HG03460 (cell line): ENCODE data around the gene ADAMTS8.

ENCODE experiments used
- ATAC-seq: cut with Tn5 transposase; IDR thresholded peaks from one replicate; pipeline ENCODE4 v1.9.1; 2021; ENCODE audit not compliant: unreplicated experiment

The ADAMTS8 gene

GRCh38 chr11:130400781-130401483 lies 27.5 kb downstream of the ADAMTS8 start:
- ATAC-seq: no peak

DNA sequence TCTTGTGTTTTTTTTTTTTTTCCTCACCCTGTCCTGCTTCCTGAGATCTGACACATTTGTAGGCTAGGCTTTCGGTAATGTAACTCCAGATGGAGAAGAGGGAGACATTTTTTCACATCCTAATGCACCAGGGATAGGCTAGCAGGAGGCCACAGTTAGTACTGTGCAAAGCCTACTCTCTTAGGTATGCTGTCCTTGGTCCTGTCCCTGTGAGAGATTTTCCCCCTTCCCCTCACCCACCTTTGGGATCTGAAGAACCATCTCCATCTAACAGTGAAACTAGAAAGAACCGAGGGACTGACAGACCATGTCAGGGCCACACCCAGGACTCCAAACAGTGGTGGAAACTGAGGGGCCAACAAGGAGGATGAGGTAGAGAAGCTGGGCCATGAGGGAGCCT lies 29.2 kb downstream of the ADAMTS8 start:
- no peak for ATAC-seq

GRCh38 chr11:130397780-130398179 lies 30.6 kb downstream of the ADAMTS8 start:
- no peak for ATAC-seq

DNA sequence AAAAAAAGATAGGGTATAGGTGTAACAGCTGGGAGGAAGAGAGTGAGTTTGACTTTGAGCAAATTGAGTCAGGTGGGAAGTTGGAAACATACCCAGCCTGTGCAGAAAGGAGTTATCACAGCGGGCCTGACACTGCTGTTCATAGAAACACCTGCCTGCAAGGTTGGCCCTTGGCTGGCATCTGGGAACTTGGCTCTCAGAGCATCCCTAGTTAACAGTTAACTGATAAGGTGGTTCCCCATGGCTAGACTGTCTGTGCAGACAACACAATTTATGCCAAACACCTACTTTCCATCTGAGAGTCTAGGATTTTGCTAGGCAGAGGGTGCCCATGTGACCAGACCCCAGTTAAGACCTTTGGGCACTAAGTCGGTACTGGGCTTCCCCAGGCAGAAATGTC lies 31.4 kb downstream of the ADAMTS8 start:
- ATAC-seq: no peak

GRCh38 chr11:130394615-130395014 lies 33.8 kb downstream of the ADAMTS8 start:
- no peak for ATAC-seq

GRCh38 chr11:130391711-130392110 lies 36.7 kb downstream of the ADAMTS8 start:
- ATAC-seq: no peak

- ATAC-seq: no peak
Observed at GRCh38 chr11:130390071-130390758, 38.2 kb downstream of the ADAMTS8 start.

DNA sequence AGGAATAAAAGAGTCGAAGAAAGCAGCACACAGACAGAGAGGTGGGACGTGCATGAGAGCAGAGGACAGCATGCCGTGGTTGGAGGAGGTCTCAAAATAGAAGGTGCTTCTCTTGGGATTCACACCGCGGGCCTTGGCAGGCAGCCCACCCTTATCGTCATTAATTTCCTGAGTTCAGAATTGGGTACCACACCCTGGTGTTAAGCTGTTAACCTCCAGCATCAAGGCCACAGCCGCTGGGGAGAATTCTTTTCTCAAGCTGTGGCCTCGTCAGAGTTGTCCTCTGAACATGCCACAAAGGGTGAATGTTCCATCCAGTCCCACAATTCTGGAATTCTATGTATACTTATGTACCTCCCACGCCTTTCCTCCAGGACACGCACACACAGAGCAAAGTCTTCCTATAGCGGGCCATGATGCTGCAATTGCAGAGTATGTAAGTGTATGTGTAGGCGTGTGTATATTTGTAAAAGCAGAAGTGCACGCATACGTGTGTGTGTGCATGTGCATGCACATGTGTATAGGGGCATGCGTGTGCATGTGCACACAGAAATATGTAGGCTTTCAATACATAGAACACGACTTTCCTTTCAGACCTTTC lies 39.0 kb downstream of the ADAMTS8 start:
- ATAC-seq: no peak

- ATAC-seq: no peak
Observed at GRCh38 chr11:130388607-130389205, 39.7 kb downstream of the ADAMTS8 start.

DNA sequence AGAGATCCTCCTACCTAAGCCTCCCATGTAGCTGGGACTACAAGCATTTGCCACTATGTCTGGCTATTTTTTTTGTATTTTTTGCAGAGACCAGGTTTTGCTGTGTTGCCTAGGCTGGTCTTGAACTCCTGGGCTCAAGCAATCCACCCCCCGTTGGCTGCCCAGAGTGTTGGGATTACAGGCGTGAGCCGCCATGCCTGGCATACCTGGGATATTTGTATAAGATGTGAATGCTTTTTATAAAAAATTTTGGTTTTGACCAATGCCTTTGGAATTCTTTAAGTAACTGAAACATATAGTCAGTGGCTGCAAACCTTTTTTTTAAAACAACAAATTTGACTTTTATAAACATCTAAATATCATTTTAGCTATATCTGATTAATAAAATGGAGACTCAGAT lies 42.4 kb downstream of the ADAMTS8 start:
- ATAC-seq: no peak

- ATAC-seq: no peak
Observed at GRCh38 chr11:130383344-130384211, 44.8 kb downstream of the ADAMTS8 start.

- ATAC-seq: no peak
Observed at GRCh38 chr11:130381317-130381716, 47.1 kb downstream of the ADAMTS8 start.

GRCh38 chr11:130380778-130381177 lies 47.6 kb downstream of the ADAMTS8 start:
- no peak for ATAC-seq

DNA sequence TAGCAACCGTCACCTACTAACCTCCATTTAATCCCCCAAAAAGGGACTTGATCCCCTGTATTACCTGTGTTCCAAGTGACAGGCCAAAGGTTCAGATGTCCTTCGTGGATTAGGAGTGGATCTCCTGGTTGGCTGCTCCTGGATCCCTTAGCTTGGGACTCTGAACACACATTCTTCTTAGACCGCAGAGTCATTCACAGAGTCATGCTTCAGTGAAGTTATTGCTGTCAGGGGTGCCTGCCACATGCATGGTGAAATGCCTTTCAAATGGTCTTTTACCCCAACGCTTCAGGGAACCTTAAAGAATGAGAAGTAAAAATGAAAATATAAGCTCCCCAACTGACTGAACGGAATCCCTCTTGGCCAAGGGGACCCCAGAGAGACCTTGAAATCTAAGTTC lies 49.1 kb downstream of the ADAMTS8 start:
- ATAC-seq: no peak

- no peak for ATAC-seq
Observed at GRCh38 chr11:130370845-130371590, 57.4 kb downstream of the ADAMTS8 start.

DNA sequence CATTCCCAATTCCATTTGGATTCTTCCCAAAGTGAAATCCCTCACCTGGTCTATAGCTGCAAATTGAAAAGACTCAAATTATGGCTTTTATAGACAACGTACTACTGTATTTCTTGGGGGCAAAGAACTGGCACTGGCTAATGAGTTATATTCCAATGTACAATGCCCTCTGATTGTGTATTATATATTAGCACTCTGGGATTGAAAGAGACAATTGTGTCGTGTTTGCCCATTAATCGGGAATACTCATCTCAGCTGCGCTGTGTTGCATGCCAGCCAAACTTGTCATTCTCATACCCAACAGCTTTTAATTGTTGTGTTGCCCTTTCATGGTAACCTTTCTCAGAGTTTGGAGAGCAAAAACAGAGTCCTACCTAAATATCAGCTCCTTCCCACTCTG lies 58.7 kb downstream of the ADAMTS8 start:
- no peak for ATAC-seq

DNA sequence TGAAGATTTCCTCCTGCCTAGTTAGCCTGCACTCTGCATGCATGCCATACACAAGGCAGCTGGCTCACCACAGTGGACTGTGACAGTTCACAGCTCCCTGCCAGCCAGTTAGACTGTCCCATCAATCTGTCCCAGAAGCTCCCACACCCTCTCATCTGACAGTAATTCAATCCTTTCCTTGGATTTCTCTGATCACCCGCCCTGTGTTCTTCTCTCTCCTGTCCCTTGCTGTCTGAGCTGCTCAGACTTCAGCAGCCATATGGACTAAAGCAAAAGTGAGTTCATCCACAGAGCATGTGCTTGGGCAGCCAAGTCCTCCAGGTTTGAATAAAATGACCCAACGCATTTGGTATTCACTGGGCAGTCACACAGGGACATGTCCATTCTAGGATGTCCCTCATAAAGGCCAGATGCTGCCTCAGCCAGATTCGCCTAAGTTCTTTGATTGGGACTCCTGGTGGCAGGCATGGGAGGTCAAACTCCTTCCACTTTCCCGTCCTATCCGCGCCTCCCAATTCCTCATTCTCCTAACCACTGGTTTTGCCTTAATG lies 59.2 kb downstream of the ADAMTS8 start:
- ATAC-seq: no peak

- ATAC-seq: no peak
Observed at GRCh38 chr11:130359419-130359818, 69.0 kb downstream of the ADAMTS8 start.

GRCh38 chr11:130358398-130358797 lies 70.0 kb downstream of the ADAMTS8 start:
- no peak for ATAC-seq
